Thymus (tissue), 11 donors: ENCODE data around the gene HPS4. TPM values are rescaled to one million over a fixed set of nuclear protein-coding genes. Genes with fewer than 3 reads are reported as not detected.

ENCODE experiments used
- DNase-seq, 9 donors: peaks; one replicate each; pipeline ENCODE4 v3.0.0-alpha.2; 2013; ENCODE audit warnings: low spot score in 9 of 9, low read depth in 6 of 9, missing footprints in 1 of 9
- H3K27ac ChIP-seq, 2 donors: one replicate each; pipeline ENCODE4 v1.5.1; 2013; ENCODE audit warnings: control low read depth in 1 of 2, low read depth in 1 of 2, low read length in 1 of 2, mild to moderate bottlenecking in 1 of 2, moderate library complexity in 1 of 2
- H3K27me3 ChIP-seq, 2 donors: one replicate each; pipeline ENCODE4 v1.5.1; 2013; ENCODE audit warnings: low read length in 1 of 2; ENCODE audit not compliant: control insufficient read depth in 2 of 2, insufficient read depth in 1 of 2
- H3K36me3 ChIP-seq, 2 donors: one replicate each; pipeline ENCODE4 v1.5.1; 2013; ENCODE audit warnings: low read length in 1 of 2, mild to moderate bottlenecking in 1 of 2, moderate library complexity in 1 of 2; ENCODE audit not compliant: control insufficient read depth in 2 of 2, insufficient read depth in 2 of 2
- H3K4me1 ChIP-seq, 2 donors: one replicate each; pipeline ENCODE4 v1.5.1; 2013; ENCODE audit warnings: low read length in 2 of 2; ENCODE audit not compliant: control insufficient read depth in 2 of 2, insufficient read depth in 2 of 2
- H3K4me3 ChIP-seq, 2 donors: one replicate each; pipeline ENCODE4 v1.5.1; 2013; ENCODE audit warnings: low read length in 2 of 2, control low read depth in 1 of 2, mild to moderate bottlenecking in 1 of 2
- H3K9me3 ChIP-seq, 2 donors: one replicate each; pipeline ENCODE4 v1.5.1; 2013; ENCODE audit warnings: low read length in 1 of 2, mild to moderate bottlenecking in 1 of 2; ENCODE audit not compliant: control insufficient read depth in 2 of 2, insufficient read depth in 1 of 2
- WGBS: extraction: QIAGEN DNeasy Blood & Tissue Kit; methylation state at CpG from one replicate; pipeline ENCODE4 v1.1.7; 2013; 5-methylcytosine and 5-hydroxymethylcytosine counted together
- polyA plus RNA-seq: library from polyadenylated mRNA; stranded (reverse); fragments of 200-250 nt; gene quantifications from one replicate; pipeline ENCODE4 v1.2.3, GENCODE V29; 2013
- total RNA-seq: library from RNA; stranded (reverse); fragments of 120-200 nt; gene quantifications from one replicate; pipeline ENCODE4 v1.2.4, GENCODE V29; 2013
- donor health status: healthy.

The HPS4 gene
- total and polyA plus RNA-seq, 2 donors: 20.6 to 32.2 TPM

DNA sequence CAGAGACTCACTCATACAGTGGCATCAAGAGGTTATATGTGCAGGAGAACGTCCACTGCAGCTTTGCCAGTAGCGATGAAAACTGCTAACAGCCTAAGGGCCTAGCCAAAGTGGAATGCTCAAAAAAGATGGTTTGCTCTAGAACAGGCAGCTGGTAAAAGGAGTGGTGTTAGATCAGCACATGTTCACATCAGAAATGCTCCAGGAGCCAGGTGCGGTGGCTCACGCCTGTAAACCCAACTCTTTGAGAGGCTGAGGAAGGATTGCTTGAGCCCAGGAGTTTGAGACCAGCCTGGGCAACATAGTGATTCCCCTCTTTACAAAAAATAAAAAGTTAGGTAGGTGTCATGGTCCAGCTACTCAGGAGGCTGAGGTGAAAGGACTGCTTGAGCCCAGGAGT lies 39.0 kb upstream of the HPS4 start:
- no peak for DNase-seq
- Histone ChIP-seq H3K9me3 (no peaks in the 10 kb centered on the region), H3K36me3 (peaks cover 12 to 21% of the 10 kb centered on the region in 2 donors), H3K4me1 (no peaks in the 10 kb centered on the region), H3K4me3 (no peak overlapping the region), H3K27ac (no peak overlapping the region), H3K27me3 (no peaks in the 10 kb centered on the region)
- WGBS: over 99% methylated on average over 4 of the region's 4 CpGs

DNA sequence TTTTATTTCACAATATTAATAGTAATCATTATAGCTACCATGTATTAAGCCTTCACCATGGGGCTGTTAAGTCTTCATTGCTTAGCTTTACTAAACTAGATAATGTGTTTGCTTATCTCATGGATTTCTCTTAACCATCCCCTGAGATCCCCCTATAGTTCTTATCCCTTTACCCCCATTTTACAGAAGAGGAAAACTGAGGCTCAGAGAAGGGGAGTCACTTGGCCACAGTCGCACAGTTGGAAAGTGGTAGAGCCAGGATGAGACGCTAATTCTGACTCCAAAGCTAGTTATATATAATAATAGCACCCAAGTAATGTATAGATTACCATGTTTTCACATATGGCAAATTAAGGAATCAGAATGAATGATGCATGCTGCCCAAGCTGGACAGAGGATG lies 38.4 kb upstream of the HPS4 start:
- Histone ChIP-seq H3K9me3 (no peaks in the 10 kb centered on the region), H3K36me3 (peaks cover 8 to 17% of the 10 kb centered on the region in 2 donors), H3K4me3 (no peak overlapping the region), H3K4me1 (no peaks in the 10 kb centered on the region), H3K27me3 (no peaks in the 10 kb centered on the region), H3K27ac (no peak overlapping the region)
- over 99% methylated on average over 2 of the region's 2 CpGs for WGBS
- no peak for DNase-seq

DNA sequence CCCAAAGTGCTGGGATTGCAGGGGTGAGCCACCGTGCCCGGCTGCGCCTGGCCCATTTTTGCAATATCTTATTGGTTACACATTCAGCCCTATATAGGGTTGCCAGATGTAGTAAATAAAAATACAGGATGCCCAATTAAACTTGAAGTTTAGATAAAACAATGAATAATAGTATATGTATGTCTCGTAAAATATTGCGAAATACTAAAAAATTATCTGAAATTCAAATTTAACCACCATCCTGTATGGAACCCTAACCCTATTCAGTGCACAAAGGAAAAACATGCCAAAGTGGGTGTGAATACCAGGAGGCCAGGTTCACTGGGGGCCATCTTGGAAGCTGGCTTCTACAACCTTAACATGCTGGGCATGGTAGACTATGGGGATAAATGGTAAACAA lies 33.8 kb upstream of the HPS4 start:
- no peak overlapping the region for H3K27ac ChIP-seq
- 98% methylated on average over 5 of the region's 5 CpGs for WGBS
- no peak for DNase-seq

DNA sequence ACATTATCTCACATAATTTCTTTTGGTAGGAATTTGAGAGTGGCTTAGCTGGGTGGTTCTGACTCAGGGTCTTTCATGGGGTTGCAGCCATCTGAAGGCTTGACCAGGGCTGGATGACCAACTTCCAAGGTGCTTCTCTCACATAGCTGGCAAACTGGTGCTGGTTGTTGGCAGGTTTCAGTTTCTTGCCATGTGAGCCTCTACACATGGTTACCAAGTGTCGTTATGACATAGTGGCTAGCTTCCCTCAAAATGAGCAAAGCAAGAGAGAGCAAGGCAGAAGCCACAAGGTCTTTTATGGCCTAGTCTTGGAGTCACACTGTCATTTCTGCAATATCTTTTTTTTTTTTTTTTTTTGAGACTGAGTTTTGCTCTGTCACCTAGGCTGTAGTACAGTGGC lies 32.9 kb upstream of the HPS4 start:
- H3K36me3 ChIP-seq: no peaks in the 10 kb centered on the region
- no peak for DNase-seq
- H3K4me3 ChIP-seq: no peak overlapping the region
- no peaks in the 10 kb centered on the region for H3K27me3 ChIP-seq
- H3K9me3 ChIP-seq: no peaks in the 10 kb centered on the region
- peaks cover 7 to 8% of the 10 kb centered on the region in 2 donors for H3K4me1 ChIP-seq
- H3K27ac ChIP-seq: no peak overlapping the region
- WGBS: 95% methylated on average over 1 of the region's 1 CpG

More for the DNA sequence above, 33.8 kb upstream of the HPS4 start:
- H3K4me1 ChIP-seq: peaks cover 6 to 7% of the 10 kb centered on the region in 2 donors
- no peaks in the 10 kb centered on the region for H3K27me3 ChIP-seq
- no peaks in the 10 kb centered on the region for H3K9me3 ChIP-seq
- no peaks in the 10 kb centered on the region for H3K36me3 ChIP-seq
- H3K4me3 ChIP-seq: no peak overlapping the region

DNA sequence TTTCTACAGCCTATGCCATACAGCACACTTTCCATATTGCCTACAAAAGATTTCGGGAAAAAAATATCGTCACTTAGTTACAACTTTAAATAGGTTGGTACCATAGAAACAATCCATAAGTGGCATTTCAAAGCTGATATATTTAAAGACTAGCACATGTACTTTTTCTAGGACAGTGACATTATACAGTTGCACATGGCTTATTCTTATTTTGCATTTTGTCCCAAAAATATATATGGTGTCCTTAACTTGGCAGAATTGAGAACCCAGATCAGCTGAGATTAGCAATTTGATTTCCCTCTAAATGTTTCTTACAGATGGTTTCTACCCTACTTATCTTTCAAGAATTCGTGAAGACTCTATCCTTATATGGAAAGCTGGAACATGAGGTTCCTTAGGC lies 32.3 kb upstream of the HPS4 start:
- Histone ChIP-seq H3K36me3 (no peaks in the 10 kb centered on the region), H3K9me3 (no peaks in the 10 kb centered on the region), H3K4me1 (peaks cover 7 to 14% of the 10 kb centered on the region in 2 donors), H3K4me3 (no peak overlapping the region), H3K27me3 (no peaks in the 10 kb centered on the region), H3K27ac (no peak overlapping the region)
- WGBS: 95% methylated on average over 3 of the region's 3 CpGs
- no peak for DNase-seq

DNA sequence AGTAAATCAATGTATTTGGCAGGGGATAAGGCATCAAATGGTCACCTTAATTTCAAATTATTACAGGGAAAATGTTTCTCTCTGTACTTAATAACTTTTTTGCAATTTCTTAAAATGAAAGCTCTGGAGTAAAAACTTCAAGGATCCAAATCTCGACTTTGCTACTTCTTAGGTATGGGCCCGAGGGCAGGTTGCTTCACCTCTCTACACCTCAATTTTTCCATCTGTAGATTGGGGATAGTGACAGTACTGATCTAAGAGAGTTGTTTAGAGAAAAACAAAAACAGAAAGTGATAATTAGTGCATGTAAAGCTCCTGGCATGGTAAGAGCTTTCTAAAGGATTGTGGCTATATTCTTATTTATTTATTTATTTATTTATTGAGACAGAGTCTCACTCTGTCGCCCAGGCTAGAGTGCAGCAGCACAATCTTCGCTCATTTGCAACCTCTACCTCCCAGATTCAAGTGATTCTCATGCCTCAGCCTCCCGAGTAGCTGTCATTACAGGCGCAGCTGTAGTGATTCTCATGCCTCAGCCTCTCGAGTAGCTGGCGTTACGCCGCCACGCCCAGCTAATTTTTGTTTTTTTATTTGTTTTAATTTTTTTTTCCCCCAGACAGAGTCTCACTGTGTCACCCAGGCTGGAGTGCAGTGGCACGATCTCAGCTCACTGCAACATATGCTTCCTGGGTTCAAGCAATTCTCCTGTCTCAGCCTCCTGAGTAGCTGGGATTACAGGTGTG lies 31.0 kb upstream of the HPS4 start:
- WGBS: 97% methylated on average over 12 of the region's 12 CpGs
- no peak overlapping the region for H3K27ac ChIP-seq
- H3K4me3 ChIP-seq: no peak overlapping the region
- H3K27me3 ChIP-seq: no peaks in the 10 kb centered on the region
- H3K36me3 ChIP-seq: peaks cover 6% of the 10 kb centered on the region in 2 donors
- H3K4me1 ChIP-seq: peaks cover 7 to 15% of the 10 kb centered on the region in 2 donors
- H3K9me3 ChIP-seq: no peaks in the 10 kb centered on the region
- DNase-seq: no peak

DNA sequence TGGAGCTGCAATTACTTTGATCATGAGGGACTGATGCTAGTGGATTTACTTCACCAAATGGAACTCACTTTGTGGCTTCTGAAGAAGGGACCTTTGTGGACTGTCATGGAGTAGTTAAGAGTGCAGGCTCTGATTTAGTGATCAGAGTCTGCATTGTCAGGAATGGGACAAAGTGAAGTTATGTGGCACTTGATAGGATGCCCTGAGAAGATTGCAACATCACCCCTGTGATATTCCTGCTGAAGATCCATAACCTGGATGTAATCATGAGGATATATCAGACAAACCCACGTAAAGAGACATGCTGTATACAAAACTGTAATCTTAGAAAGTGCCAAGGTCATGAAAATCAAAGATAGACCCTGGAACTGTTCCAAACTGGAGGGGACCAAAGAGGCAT lies 30.3 kb upstream of the HPS4 start:
- H3K9me3 ChIP-seq: no peaks in the 10 kb centered on the region
- no peak for DNase-seq
- no peak overlapping the region for H3K27ac ChIP-seq
- H3K4me1 ChIP-seq: peaks cover 7 to 15% of the 10 kb centered on the region in 2 donors
- H3K4me3 ChIP-seq: no peak overlapping the region
- H3K36me3 ChIP-seq: peaks cover 13 to 14% of the 10 kb centered on the region in 2 donors
- WGBS: 94% methylated on average over 1 of the region's 1 CpG
- no peaks in the 10 kb centered on the region for H3K27me3 ChIP-seq

DNA sequence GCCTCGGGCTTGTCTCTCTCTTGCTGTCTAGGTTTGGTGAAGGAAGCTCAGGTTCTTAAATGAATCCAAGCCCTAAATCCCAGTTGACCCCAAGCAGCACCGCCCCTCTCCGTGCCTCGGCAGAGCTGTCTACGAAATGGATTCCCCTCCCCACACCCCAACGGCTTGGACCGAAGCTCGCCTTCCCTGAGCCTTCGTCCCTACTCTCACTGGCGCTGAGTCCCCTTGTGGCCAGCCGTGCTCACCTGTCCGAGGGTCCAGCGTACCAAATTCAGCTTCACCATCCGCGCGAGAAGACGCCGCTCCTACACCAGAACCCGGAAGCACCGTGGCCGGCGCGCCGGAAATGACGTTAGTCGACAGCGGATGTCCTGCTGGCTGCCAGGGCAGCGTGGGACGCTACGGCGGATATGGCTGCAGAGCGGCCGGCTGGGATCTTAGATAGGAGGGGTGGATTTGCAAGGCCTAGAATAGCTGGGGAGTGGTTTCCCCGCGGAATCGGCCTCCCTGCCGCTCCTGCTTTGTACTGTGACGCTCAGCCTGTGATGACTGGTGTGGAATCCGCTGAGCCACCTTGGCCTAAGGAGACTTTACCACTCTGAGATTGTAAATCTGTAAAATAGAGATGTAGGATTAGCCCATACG lies 28.7 kb upstream of the HPS4 start, which contains the start of gene TFIP11:
Gene TFIP11, minus strand, starts transcription at position 325 of the 645 bp plus-strand sequence. CDS start 2,201 bp downstream, outside the sequence.
- Histone ChIP-seq H3K4me3 (peak within 1 kb of the TSS; percentile 66 to 100), H3K9me3 (no peaks in the 10 kb centered on the region), H3K27ac (peak within 1 kb of the TSS; percentile 48 to 69), H3K36me3 (peaks cover 22 to 24% of the 10 kb centered on the region in 2 donors), H3K4me1 (peaks cover 7 to 15% of the 10 kb centered on the region in 2 donors), H3K27me3 (no peaks in the 10 kb centered on the region)
- DNase-seq: peak; percentile 71 to 94 (median 89)
- WGBS: under 1% methylated on average over 40 of the region's 40 CpGs

DNA sequence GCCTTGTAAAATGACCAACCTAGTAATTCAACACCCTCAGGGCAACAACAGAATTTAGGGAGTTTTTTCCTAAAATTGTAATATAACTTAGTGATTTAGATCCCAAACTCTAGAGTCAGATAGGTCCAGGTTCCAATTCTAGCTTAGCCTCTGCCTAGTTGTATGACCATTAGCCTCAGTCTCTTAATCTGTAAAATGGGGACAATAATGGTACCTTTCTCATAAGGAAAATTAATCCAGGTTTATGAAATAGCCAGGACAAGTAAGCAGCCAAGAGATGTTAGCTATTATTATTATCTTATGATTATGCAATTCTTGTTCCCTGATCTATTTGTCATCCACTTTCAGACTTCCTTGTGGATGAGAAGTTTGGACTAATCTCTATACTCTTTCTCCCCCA lies 24.6 kb upstream of the HPS4 start:
- H3K9me3 ChIP-seq: no peaks in the 10 kb centered on the region
- H3K27ac ChIP-seq: no peak overlapping the region
- no peaks in the 10 kb centered on the region for H3K27me3 ChIP-seq
- H3K36me3 ChIP-seq: peaks cover 54 to 59% of the 10 kb centered on the region in 2 donors
- H3K4me1 ChIP-seq: peaks cover 12 to 21% of the 10 kb centered on the region in 2 donors
- no peak overlapping the region for H3K4me3 ChIP-seq
- DNase-seq: no peak
